ENCODE data around the gene NRP2.
A peak's percentile ranks its signal among the peaks of the same experiment; 100 is the strongest.

The NRP2 gene

GRCh38 chr2:205776720-205777119 lies 94.4 kb downstream of the NRP2 start:
- DNase-seq: no peak

GRCh38 chr2:205778356-205778755 lies 96.1 kb downstream of the NRP2 start:
- no peak for DNase-seq

- DNase-seq: peak; percentile 37
Observed at GRCh38 chr2:205780645-205781044, 98.3 kb downstream of the NRP2 start.

- DNase-seq: no peak
Observed at GRCh38 chr2:205781244-205781931, 99.1 kb downstream of the NRP2 start.

GRCh38 chr2:205782941-205783340 lies 100.6 kb downstream of the NRP2 start:
- no peak for DNase-seq

- DNase-seq: no peak
Observed at GRCh38 chr2:205783872-205784499, 101.7 kb downstream of the NRP2 start.

GRCh38 chr2:205785507-205786260 lies 103.4 kb downstream of the NRP2 start:
- DNase-seq: no peak

- DNase-seq: no peak
Observed at GRCh38 chr2:205786976-205787375, 104.7 kb downstream of the NRP2 start.

- no peak for DNase-seq
Observed at GRCh38 chr2:205787761-205788160, 105.5 kb downstream of the NRP2 start.

- DNase-seq: no peak
Observed at GRCh38 chr2:205789906-205790305, 107.6 kb downstream of the NRP2 start.

- DNase-seq: no peak
Observed at GRCh38 chr2:205792908-205793307, 110.6 kb downstream of the NRP2 start.

- DNase-seq: no peak
Observed at GRCh38 chr2:205796805-205797313, 114.6 kb downstream of the NRP2 start.

- no peak for DNase-seq
Observed at GRCh38 chr2:205797866-205798265, 115.6 kb downstream of the NRP2 start.

GRCh38 chr2:205800224-205800623 lies 117.9 kb downstream of the NRP2 start:
- DNase-seq: no peak

GRCh38 chr2:205800773-205801172 lies 118.5 kb downstream of the NRP2 start:
- DNase-seq: no peak

- DNase-seq: no peak
Observed at GRCh38 chr2:205802065-205802464, 119.8 kb downstream of the NRP2 start.

- DNase-seq: no peak
Observed at GRCh38 chr2:205802941-205803340, 120.6 kb downstream of the NRP2 start.

GRCh38 chr2:205803500-205803899 lies 121.2 kb downstream of the NRP2 start:
- DNase-seq: peak; percentile 19

GRCh38 chr2:205805136-205805535 lies 122.8 kb downstream of the NRP2 start:
- no peak for DNase-seq

GRCh38 chr2:205806143-205806905 lies 124.0 kb downstream of the NRP2 start:
- no peak for DNase-seq

- no peak for DNase-seq
Observed at GRCh38 chr2:205807229-205807628, 124.9 kb downstream of the NRP2 start.

- DNase-seq: no peak
Observed at GRCh38 chr2:205807758-205808157, 125.5 kb downstream of the NRP2 start.

GRCh38 chr2:205808486-205809121 lies 126.3 kb downstream of the NRP2 start:
- no peak for DNase-seq
